Measurements from ENCODE around the gene WNT5A.

Gene WNT5A

DNA sequence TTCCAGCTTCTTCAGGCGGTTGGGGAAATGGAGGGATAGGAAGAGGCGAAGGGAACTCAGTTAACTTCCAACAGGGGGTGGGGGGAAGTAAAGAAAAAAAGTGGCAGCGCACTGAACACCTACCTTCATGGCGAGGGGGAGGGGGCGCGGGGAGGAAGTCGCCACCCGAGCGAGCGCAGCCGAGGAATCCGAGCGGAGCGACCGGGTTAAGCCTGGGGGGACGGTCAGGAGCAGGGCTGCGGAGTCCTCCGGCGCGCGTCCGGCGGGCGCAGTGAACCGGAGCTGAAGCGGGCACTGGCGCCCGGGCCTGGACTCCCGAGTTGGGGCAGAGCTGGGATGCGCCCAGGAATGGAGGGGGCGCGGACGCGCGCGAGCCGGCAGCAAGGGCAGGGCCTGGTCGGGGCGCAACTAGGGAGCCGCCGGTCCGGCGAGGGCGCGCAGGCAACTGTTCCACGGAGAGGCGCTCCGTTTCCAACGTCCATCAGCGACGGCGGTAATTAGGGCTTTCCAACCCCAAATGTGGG lies at the start of gene WNT5A:
Gene WNT5A (minus strand): TSS at position 450 of the 524 bp plus-strand sequence. CDS start 321 bp downstream, at position 129.
- DNase-seq, result no peak

GRCh38 chr3:55534876-55535275 lies 47.8 kb upstream of the WNT5A start:
- no peak for DNase-seq

- no peak for DNase-seq
Observed at GRCh38 chr3:55532806-55533205, 45.7 kb upstream of the WNT5A start.

DNA sequence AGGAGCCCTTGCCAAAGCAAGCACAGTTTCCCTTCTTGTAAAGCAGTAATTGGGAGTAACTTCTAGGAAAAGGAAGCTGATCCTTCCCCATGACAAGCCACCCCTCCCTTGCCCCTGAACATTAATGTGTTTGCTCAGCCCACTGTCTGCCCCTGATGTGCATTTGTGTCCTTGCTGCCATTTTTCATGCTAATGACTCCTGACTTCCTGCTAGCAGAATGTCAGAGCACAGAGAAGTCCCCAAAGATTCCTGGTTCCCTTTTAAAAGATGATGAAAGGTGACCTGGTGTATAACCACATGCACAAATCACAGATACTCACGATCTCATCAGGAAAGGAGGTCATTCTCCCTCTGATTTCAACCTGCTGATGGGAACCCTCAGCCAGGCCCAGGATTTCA lies 44.2 kb upstream of the WNT5A start:
- DNase-seq, result no peak

GRCh38 chr3:55527361-55527760 lies 40.3 kb upstream of the WNT5A start:
- DNase-seq, result no peak

- DNase-seq, result peak; percentile 7
Observed at GRCh38 chr3:55526332-55527030, 39.4 kb upstream of the WNT5A start.

- no peak for DNase-seq
Observed at GRCh38 chr3:55525436-55525835, 38.3 kb upstream of the WNT5A start.

DNA sequence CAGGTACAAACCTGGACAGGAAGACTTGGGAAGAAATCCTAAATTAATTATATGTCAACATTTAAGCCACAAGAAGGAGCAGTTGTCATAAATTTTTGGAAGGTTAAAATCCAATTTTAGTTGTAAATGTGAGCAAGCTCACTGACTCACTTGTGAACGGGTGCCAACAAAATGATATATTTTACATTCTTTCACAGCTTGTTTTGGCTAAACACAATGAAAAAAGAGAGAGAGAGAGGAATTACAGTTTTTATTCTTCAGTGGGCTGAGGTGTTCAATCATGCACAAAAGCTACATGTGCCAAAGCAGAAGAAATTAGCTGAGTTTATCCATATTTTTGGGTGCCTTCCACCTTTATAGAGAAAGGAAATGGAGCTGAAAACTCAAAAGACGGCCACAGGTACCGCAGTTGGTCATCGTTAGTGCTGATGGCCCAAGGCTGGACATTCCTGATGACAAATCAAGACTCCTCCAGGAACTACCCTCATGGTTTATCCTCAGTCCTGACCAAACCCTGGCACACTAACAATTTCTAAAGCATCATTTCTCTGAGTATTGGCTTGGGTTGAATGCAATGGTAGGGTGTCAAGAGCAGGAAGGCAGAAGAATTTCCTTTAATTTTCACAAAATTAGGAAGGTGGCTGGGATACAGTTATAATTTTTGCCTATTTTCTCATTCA lies 37.6 kb upstream of the WNT5A start:
- no peak for DNase-seq

GRCh38 chr3:55523471-55523870 lies 36.4 kb upstream of the WNT5A start:
- DNase-seq, result no peak

DNA sequence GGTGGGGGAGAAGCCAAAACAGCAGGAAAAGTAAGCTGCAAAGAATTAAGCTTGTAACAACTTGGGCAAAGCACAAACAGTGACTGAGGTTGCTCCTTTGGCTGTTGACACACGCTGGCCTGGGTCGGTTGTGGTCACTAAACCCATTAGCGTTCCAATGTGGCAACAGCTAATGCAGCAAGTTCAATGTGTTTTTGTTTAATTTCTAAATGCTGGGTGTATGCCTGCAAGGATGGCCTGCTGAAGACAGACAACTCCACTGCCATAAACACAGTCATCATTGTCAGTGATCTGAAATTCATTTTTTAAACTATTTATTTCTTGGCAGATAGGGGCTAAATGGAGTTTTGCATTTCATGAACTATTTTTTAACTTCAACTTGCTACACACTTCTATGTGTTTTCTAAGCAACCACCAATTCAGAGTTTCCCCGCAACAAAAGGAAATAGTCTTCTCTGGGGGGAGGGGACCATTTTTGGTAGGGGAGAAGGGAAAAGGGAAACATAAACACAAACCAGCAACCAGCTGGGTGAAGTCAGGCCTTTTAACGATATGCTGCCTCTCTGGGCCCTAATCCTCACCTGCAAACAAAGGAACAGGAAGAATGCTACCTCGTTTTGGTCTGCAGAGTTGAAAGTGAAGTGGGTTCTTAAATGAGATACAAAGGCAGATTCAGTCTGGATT lies 34.8 kb upstream of the WNT5A start:
- no peak for DNase-seq

- no peak for DNase-seq
Observed at GRCh38 chr3:55521064-55521737, 34.1 kb upstream of the WNT5A start.

GRCh38 chr3:55519019-55519418 lies 31.9 kb upstream of the WNT5A start:
- no peak for DNase-seq

GRCh38 chr3:55518451-55518850 lies 31.3 kb upstream of the WNT5A start:
- no peak for DNase-seq

DNA sequence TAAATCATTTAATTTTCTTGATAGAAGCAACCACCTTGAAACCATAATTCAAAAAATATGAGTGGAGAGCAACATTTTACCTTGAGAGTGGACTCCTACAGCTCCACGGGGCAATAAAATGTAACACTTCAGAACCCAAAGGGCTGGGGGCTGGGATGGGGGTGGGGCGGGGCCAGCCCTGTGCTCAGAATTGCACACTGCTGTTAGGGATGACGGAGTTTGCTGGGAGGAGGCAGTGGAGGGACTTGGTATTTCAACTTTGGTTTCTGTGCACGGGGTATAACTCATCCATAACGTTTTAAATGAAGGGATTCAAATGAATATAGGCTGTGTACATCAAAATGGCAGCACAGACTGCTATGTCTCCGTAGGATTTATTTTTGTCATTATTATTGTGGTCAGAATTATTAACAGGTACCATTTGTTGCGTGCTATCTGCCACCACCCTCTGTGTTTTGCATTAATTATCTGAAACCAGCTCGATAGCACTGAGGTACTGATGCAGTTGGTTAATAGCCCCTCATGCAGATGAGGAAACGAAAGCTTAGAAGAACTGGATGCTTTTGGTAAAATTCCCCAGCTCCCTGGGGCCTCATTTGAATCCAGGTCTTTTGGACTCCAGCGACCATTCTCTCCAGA lies 29.4 kb upstream of the WNT5A start:
- DNase-seq, result no peak

DNA sequence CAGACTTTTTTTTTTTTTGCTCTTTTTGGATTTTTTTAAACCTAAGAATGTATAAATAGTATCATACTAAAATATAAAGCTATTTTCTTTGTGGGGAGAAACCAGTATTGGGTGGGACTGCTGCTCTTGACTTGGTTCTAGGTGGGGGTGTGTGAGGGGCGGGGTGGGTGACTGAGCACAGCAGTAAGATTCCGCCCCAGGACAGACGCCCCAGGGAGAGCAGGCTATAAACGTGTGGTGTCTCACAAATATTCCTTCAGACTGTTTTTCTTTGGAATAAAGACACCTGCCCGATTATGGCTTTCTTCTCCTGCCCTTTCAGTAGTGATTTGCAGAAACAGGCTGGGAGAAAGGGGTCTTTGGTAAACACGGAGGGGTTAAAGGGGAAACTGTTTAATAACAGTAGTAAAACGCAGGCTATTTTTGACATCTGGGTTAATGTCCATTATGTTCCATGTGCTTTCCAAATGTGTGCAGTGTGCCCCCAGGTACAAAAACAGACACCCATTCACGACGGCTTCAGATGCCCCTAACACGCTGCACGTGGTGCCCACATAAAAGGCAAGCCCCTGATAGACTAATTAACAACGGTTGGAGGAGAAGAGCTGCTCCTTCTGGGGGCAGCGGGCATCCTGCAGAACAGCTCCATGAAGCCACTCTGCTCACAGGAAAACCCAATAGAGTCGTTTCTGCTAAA lies 28.6 kb upstream of the WNT5A start:
- DNase-seq, result no peak

DNA sequence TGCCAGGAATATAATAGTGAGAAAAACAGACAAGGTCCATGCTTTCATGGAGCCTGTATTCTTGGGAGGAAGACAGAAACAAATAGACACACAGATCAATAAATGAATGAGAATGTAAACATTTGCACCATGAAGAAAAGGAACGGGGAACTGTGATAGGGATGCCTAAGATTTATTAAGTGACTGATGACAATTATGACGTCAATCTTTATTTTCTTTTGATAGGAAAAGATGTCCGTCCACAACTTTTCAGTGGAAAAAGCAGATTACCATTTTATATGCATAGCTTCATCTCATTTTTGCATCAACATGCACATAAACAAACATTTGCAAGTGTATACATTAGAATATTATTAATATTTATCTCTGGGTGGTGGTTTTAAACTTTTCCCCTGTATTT lies 27.9 kb upstream of the WNT5A start:
- no peak for DNase-seq

DNA sequence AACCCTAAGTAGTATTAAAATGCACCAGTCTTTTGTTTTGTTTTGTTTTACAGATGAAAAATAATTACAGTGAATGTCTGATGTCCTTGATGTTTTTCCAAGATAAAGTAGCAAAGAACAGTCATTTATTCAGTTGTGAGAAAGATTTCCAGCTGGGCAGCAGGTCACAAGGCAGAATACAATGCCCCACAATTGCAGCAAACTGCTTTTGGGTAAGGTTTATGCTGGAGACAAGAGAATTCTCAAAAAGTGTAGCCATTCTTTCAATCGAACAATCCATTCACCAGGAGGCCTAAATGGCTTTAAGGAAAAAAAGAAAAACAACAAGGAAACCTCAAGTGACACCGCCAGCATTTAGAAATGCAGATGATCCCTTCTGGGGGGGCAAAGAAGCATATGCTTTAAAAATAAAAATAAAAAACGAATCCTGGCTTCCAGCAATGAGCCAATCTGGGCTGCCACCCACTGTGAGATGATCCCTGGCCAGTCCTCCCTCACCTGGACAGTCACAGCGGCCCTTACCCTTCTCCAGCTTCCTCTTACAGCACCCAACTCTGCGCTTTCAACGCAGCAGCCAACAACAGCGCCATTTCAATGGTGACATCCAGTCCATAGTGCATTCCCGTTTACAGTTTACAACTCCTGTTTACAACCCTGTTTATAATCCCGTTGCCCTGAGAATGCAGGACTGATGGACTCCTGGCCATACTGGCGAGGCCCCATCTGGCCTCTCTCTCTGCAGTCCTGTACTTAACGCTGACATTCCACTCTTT lies 25.7 kb upstream of the WNT5A start:
- no peak for DNase-seq

GRCh38 chr3:55511895-55512570 lies 24.9 kb upstream of the WNT5A start:
- no peak for DNase-seq

DNA sequence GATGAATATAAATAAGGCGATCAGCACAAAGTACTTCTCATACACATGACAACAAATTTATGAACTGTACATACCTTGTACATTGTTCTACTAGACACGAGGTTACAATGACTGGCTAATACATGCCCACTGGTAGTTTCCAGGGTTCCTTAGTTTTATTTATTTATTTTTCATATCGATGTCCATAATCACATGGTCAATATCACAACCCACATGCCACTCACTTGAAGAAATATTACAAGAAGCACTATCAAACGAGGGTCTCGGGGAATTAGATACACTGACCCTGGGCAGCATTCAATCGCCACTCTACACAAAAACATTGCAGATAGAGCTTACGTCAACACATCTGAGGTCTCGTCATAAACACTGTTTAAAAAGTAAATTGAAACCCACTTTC lies 21.2 kb upstream of the WNT5A start:
- no peak for DNase-seq

DNA sequence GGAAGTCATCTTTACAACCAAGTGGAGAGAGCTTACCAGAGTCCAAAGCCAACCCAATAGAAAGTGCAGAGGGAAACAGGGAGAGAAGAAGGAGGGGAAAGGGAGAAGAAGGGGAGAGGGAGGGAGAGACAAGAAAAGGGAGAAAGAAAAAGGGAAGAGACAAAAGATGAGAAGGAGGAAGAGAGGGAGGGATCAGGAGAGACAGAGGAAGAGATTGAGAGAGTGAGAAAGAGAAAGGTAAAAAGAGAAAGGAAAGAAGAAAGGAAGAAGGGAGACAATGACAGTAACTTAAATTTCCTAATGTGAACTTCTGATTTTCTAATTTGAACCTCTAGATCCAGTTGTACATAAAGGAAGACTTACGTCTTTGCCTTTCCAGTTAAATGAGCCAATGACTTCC lies 20.7 kb upstream of the WNT5A start:
- no peak for DNase-seq

DNA sequence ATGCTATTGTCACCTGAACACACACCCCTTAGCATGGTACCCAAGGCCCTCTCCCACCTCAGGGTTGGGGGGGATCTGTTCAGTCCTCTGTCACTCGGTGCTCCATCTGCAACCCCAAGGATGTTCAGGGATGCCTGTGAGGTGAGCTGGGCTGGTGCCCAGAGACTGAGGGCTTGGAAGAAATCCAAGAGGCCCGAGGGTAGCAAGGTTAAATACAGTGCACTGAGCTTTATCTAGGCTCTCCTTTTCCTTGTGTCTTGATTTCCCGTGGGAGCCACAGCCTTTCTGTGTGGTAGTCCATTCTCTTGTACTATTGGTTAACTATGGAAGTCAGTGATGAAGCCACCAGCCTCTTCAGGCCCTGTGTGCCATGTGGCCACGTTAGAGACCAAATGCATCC lies 18.7 kb upstream of the WNT5A start:
- no peak for DNase-seq
